GM13976 (cell line): ENCODE measurements around the gene FBXO47.

Source experiments
- DNase-seq: peaks from one replicate; pipeline ENCODE4 v3.0.0; 2012; ENCODE audit warnings: low spot score
- in situ Hi-C: fragments of 300-500 bp; cut with MboI; formaldehyde crosslinking; loops from one replicate; pipeline ENCODE4 v1.12.0; 2022; ENCODE audit warnings: low sequenced_read_pairs, mixed read lengths, inconsistent platforms; ENCODE audit not compliant: unreplicated experiment
- TF ChIP-seq, protein P1 (sequence below): IDR thresholded peaks from 2 replicates; pipeline ENCODE4 v1.5.1; 2012; ENCODE audit warnings: borderline replicate concordance, mild to moderate bottlenecking; ENCODE audit not compliant: insufficient read depth; ENCODE audit errors: extremely low read depth, missing control alignments, control extremely low read depth

The FBXO47 gene

DNA sequence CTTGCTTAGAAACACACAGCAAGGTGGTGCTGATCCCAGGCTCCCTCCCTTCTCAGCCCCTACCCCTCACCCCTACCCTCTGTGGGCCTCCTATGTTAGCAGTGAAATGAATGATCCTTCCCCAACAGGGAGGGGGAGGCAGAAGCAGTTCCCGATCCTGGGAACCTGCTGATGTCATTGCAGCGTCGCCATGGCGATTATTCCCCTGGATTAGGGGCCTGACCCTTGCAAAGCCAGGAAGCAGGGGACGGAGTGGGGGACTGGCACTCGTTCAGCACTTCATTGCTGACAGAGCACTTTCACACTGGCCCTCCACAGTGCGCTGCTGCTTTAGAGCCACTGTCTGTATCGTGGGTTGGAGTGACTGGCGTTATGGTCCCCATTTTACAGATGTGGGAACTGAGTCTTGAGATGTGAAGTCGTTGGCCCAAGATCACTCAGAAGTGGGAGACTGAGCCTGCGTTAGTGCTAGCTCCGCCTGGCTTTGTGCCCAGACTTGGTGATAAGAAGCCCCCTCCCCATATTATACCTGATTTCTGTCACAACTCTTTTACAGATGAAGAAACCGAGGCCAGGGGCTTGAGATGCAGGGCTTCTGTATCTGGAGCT, 70.8 kb downstream of the FBXO47 start:
- TF ChIP-seq, protein P1, sequence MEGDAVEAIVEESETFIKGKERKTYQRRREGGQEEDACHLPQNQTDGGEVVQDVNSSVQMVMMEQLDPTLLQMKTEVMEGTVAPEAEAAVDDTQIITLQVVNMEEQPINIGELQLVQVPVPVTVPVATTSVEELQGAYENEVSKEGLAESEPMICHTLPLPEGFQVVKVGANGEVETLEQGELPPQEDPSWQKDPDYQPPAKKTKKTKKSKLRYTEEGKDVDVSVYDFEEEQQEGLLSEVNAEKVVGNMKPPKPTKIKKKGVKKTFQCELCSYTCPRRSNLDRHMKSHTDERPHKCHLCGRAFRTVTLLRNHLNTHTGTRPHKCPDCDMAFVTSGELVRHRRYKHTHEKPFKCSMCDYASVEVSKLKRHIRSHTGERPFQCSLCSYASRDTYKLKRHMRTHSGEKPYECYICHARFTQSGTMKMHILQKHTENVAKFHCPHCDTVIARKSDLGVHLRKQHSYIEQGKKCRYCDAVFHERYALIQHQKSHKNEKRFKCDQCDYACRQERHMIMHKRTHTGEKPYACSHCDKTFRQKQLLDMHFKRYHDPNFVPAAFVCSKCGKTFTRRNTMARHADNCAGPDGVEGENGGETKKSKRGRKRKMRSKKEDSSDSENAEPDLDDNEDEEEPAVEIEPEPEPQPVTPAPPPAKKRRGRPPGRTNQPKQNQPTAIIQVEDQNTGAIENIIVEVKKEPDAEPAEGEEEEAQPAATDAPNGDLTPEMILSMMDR: no peak
- in situ Hi-C loops: no loop called here
- no peak for DNase-seq

DNA sequence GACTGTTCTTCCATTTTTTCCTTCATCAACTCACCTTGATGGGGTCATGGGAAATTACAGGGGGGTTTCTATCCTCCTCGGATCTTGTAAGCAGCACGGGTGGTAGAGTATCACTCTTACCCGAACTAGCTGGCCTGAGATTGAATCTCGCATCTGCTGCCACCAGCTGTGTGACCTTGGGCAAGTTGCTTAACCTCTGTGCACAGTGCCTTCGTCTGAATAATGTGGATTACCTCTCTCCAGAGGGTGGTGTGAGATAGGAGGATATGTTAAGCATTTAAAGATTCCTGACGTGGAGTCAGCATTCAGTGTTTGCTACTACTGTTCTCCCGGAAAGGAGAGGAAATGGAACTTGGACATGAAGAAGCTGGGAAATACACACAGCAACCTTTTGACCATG, 72.9 kb downstream of the FBXO47 start:
- no peak for DNase-seq
- TF ChIP-seq, protein P1: no peak
- in situ Hi-C loops: no loop called here

DNA sequence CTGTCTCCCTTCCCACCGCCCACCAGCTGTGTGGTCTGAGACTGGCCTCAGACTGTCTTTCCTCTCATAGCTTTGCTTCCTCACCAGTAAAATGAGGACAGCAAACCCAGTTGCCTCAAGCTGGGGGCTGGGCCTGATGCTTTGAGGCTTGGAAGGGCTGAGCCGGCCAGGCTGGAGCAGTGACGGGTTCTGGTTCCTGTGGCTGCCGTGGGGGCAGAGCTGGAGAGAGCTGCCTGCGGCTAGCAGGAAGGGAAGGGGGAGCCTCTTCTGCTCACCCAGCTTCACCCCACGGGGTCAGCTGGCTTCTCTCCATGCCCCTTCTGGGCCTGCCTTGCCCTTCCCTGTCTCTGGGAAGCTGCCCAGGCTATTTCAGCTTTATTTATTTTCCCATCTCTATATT, 73.6 kb downstream of the FBXO47 start:
- DNase-seq: no peak
- TF ChIP-seq, protein P1: no peak
- in situ Hi-C loops: no loop called here

DNA sequence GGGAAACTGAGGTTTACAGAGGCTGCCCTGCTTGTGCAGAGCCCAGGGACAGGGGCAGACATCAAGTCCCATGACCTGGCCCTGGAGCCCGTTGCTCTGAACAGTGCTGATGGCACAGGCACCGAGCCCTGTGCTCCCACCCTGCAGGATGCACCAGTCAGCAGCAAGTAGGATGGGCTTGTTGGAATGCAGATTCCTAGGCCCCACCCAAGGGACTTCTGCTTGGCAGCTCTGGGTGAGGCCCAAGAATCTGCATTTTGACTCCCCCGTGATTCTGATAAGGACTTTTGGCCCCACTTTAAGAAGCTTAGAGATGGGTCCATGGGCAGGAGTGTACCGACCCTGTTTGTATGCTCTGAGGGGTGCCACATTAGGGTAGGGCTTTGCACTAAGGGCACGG, 74.1 kb downstream of the FBXO47 start:
- TF ChIP-seq, protein P1: no peak
- no peak for DNase-seq
- in situ Hi-C loops: no loop called here

DNA sequence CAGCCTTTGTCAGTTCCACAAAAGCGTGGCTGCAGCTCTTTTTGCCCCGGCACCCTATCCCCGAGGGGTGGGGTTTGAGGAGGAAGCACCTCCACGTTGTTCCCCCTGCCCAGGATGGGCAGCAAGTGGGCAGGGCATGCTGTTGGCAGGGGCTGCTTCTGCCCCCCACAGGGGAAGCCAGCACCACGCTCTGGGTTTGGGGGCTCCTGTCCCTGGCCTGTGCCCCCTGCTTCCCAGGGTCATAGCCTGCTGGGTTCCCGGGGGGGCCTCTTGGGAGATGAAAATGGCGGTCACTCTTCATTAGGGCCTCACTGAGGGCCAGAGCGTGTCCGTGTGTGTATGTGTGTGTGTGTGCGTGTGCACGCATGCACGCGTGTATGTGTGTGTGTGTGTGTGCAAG, 74.6 kb downstream of the FBXO47 start:
- TF ChIP-seq, protein P1: no peak
- in situ Hi-C loops: no loop called here
- DNase-seq: no peak

DNA sequence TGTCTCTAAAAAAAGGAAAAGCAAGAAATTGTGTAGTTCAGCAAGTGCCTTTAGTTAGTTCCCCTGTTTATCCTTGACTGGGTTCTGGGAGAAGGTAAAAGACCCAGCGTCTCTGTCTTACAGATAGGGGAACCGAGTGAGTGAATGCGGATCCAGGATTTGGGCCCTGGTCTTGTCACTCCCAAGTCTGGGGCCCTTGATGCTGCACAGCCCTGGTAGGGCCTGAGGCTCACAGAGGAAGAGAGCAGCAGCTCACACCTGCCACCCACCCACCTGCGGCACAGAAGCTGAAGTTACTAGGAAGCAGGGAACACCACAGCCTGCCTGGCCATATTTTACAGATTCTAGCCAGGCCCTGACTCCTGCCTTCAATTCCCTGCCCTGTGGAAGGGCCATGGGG, 75.1 kb downstream of the FBXO47 start:
- no peak for DNase-seq
- TF ChIP-seq, protein P1: no peak
- in situ Hi-C loops: no loop called here
